ENCODE measurements around the gene MED22. TPM values are rescaled to one million over a fixed set of nuclear protein-coding genes. Genes with fewer than 3 reads are reported as not detected.

MED22 gene
- total RNA-seq, 1 experiment from 2014 or later: 32.6 TPM

DNA sequence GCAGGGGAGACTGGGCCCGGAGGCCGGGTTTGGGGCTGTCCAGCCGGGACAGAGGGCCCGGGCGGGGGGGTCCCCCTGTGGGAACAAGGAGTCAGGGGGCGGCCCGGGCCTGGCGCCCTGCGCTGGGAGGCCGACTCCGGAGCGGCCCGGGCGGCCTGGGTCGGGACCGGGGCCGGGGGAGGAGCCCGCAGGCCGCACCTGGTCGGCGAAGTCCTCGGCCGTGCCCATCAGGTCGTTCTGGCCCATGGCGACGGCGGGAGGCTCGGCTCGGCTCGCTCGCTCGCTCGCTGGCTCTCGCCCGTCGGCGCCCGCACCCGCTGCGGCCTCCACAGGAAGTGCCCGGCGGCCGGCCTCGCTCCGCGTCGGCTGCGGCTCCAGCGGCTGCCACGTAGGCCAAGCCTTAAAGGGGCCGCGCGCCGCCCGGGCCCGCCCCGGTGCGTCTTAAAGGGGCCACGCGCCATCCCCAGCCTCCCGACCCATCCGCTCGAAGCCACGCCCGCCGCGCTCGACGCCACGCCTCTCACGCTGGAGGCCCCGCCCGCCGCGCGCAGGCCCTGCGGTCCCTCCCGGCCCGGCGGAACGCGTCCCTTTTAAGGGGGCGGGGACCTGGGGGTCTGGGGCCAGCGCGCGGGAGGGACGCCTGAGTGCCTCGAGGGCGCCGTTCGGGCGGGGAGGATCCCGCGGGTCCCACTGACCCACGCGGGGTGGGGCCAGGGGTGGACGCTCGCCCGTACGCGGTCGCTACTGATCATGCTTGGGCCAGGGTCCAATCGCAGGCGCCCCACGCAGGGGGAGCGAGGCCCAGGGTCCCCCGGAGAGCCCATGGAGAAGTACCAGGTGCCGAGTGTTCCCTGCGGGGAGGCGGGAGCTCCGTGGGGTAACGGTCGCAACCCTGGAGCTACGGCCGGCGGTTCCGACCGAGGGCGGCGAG, 28.1 kb upstream of the MED22 start, which contains the start of the genes STKLD1 and SURF4:
Gene STKLD1 (plus strand): TSS at position 643 of the 931 bp plus-strand sequence. CDS start 108 bp downstream, at position 751.
Gene SURF4 (minus strand): TSS at position 337 of the 931 bp plus-strand sequence. CDS start 91 bp downstream, at position 246.
- Mint-ChIP-seq H3K36me3 (ENCODE audit: insufficient read depth, unreplicated experiment) (peaks cover 32% of the 10 kb centered on the region), H3K4me3 (ENCODE audit: unreplicated experiment) (peak within 1 kb of the TSS; percentile 92), H3K9me3 (ENCODE audit: unreplicated experiment) (no peaks in the 10 kb centered on the region), H3K27me3 (ENCODE audit: insufficient read depth, unreplicated experiment) (no peaks in the 10 kb centered on the region), H3K27ac (ENCODE audit: low read depth, unreplicated experiment) (peak within 1 kb of the TSS; percentile 95), H3K4me1 (ENCODE audit: insufficient read depth, unreplicated experiment) (peaks cover 28% of the 10 kb centered on the region)
- no TSS peak for BruUV-seq (replicated peaks)
- DNase-seq (ENCODE audit: unreplicated experiment): peak; percentile 96
- intact Hi-C loops (cut with micrococcal nuclease): no loop called here
- ChIA-PET CTCF (interaction anchor here (0.8 to 1.2 kb wide), 4 partner anchors 20 to 109 kb away, joined by 3 to 5 read pairs (median 3); partner anchors contain the start of genes SURF1 and SURF2), POLR2A (interaction anchor here (0.6 to 6.4 kb wide), 22 partner anchors 10 to 406 kb away, joined by 3 to 65 read pairs (median 4); partner anchors contain the start of genes CACFD1, MED22, REXO4 and RPL7A)
- TF ChIP-seq, protein P1, sequence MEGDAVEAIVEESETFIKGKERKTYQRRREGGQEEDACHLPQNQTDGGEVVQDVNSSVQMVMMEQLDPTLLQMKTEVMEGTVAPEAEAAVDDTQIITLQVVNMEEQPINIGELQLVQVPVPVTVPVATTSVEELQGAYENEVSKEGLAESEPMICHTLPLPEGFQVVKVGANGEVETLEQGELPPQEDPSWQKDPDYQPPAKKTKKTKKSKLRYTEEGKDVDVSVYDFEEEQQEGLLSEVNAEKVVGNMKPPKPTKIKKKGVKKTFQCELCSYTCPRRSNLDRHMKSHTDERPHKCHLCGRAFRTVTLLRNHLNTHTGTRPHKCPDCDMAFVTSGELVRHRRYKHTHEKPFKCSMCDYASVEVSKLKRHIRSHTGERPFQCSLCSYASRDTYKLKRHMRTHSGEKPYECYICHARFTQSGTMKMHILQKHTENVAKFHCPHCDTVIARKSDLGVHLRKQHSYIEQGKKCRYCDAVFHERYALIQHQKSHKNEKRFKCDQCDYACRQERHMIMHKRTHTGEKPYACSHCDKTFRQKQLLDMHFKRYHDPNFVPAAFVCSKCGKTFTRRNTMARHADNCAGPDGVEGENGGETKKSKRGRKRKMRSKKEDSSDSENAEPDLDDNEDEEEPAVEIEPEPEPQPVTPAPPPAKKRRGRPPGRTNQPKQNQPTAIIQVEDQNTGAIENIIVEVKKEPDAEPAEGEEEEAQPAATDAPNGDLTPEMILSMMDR (IDR thresholded peaks at IDR 0.05; ENCODE audit: unreplicated experiment): no peak

GRCh38 chr9:133375116-133375723, 27.3 kb upstream of the MED22 start:
- Mint-ChIP-seq H3K27me3 (ENCODE audit: insufficient read depth, unreplicated experiment) (no peaks in the 10 kb centered on the region), H3K27ac (ENCODE audit: low read depth, unreplicated experiment) (peak overlapping the region; percentile 95), H3K4me3 (ENCODE audit: unreplicated experiment) (peak overlapping the region; percentile 92), H3K36me3 (ENCODE audit: insufficient read depth, unreplicated experiment) (peaks cover 35% of the 10 kb centered on the region), H3K4me1 (ENCODE audit: insufficient read depth, unreplicated experiment) (peaks cover 36% of the 10 kb centered on the region), H3K9me3 (ENCODE audit: unreplicated experiment) (no peaks in the 10 kb centered on the region)
- BruUV-seq (replicated peaks): no TSS peak
- intact Hi-C loops (cut with micrococcal nuclease): no loop called here
- CTCF ChIA-PET: interaction anchor here (0.6 to 0.9 kb wide), 3 partner anchors 16 to 109 kb away, joined by 3 to 5 read pairs (median 3); no protein-coding TSS in a partner anchor
- DNase-seq (ENCODE audit: unreplicated experiment): peak; percentile 54
- POLR2A ChIA-PET: interaction anchor here (0.6 to 6.4 kb wide), 10 partner anchors 9 to 407 kb away, joined by 3 to 65 read pairs (median 7); partner anchors contain the start of genes MED22, REXO4, RPL7A and SURF1
- TF ChIP-seq, protein P1 (IDR thresholded peaks at IDR 0.05; ENCODE audit: unreplicated experiment): no peak

DNA sequence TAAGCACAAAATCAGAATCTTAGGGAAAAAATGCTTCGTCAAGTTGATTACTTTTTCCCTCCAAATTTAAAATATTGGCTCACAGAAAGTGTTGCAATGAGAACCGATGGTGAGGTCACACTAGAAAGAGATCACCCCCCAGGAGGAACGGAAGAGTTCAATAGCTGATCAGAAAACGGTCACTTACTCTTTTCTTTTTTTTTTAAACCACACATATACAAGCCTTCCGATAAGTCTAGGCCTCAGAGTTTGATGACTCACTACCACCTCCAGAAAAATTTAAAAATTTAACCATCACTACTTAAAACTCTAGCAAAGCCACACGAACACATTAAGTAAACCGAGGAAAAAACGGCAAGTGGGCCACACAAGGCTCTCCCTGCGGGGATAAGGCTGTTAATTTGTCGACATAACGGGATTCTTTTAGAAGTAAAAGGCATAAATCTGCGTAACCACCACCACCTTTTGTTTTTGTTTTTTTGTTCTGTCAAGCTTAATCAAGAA, 26.7 kb upstream of the MED22 start:
- H3K4me3 Mint-ChIP-seq (ENCODE audit: unreplicated experiment): peak overlapping the region; percentile 92
- H3K9me3 Mint-ChIP-seq (ENCODE audit: unreplicated experiment): no peaks in the 10 kb centered on the region
- DNase-seq (ENCODE audit: unreplicated experiment): no peak
- H3K4me1 Mint-ChIP-seq (ENCODE audit: insufficient read depth, unreplicated experiment): peaks cover 42% of the 10 kb centered on the region
- H3K27me3 Mint-ChIP-seq (ENCODE audit: insufficient read depth, unreplicated experiment): no peaks in the 10 kb centered on the region
- H3K36me3 Mint-ChIP-seq (ENCODE audit: insufficient read depth, unreplicated experiment): peaks cover 39% of the 10 kb centered on the region
- peak overlapping the region; percentile 95 for H3K27ac Mint-ChIP-seq (ENCODE audit: low read depth, unreplicated experiment)
- POLR2A ChIA-PET: interaction anchor here (0.7 to 6.4 kb wide), 9 partner anchors 8 to 408 kb away, joined by 3 to 65 read pairs (median 8); partner anchors contain the start of genes MED22, REXO4, RPL7A and SURF1
- BruUV-seq (replicated peaks): TSS peak; percentile 55
- TF ChIP-seq, protein P1 (IDR thresholded peaks at IDR 0.05; ENCODE audit: unreplicated experiment): no peak
- intact Hi-C loops (cut with micrococcal nuclease): no loop called here
- CTCF ChIA-PET: interaction anchor here (0.6 to 1.3 kb wide), 5 partner anchors 15 to 113 kb away, joined by 3 to 5 read pairs (median 3); no protein-coding TSS in a partner anchor

Data from MCF 10A (cell line).